DMS79 (cell line): ENCODE measurements around the gene MAFF.
"Not testable (repeated sequence)": the region's sequence is repeated elsewhere in the genome, so short reads cannot be mapped to it uniquely, and the experiment has no call there.

ENCODE experiments used
- DNase-seq: peaks from one replicate; lab custom pipeline; 2025; lab: John Stamatoyannopoulos, UW

MAFF gene

DNA sequence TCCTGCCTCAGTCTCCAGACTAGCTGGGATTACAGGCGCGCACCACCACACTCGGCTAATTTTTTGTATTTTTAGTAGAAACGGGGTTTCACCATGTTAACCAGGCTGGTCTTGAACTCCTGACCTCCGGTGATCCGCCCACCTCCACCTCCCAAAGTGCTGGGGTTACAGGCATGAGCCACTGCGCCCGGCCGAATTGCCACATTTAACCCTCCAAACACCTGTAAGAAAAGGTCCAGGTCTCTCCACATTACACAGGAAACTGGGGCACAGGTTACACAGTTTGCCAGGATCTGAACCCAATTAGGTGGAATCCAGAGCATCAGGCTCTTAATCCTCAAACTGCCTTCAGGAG, 24.2 kb upstream of the MAFF start:
- DNase-seq = not testable (repeated sequence)

GRCh38 chr22:38177926-38178604, 23.7 kb upstream of the MAFF start:
- DNase-seq = no peak

GRCh38 chr22:38178605-38178937, 23.2 kb upstream of the MAFF start:
- DNase-seq = not testable (repeated sequence)

GRCh38 chr22:38180841-38181452, 20.8 kb upstream of the MAFF start:
- no peak for DNase-seq

GRCh38 chr22:38181453-38182200, 20.2 kb upstream of the MAFF start, which contains the start of gene PLA2G6:
Gene PLA2G6 (minus strand): TSS chr22:38181830. CDS start chr22:38169426, 12,404 bp downstream.
- peak; percentile 82 for DNase-seq

DNA sequence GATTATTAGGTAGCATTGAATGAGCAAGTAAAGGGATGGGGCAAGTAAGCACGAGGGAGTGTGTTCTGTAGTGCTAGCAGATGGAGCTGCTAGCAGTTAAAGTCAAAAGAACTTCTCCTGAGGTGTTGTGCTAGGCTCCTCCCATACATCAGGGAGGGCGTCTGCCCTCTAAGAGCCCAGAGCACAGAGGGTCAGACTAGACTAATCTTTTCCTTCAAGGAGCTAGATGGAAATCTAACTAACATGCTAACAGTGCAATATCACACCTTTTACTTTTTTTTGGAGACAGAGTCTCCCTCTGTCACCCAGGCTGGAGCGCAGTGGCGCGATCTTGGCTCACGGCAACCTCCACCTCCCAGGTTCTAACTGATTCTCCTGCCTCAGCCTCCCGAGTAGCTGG, 17.0 kb upstream of the MAFF start:
- DNase-seq = no peak

DNA sequence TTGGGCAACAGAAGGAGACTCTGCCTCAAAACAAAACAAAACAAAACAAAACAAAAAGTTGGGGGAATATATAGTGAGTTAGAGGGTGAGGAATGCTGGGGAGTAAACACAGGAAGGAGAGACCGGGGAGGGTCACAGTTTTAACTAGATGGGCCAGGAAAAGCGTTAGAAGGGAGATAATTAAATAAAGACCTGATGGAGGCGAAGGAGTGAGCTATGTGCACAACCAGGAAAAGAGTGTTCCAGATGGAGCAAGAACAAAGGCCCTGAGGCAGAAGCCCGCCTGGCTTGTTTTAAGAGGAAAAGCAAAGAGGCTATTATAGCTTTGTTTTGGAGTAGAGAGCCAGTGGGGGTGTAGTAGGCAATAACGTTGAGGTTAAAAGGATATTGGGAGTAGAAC, 15.4 kb upstream of the MAFF start:
- no peak for DNase-seq

GRCh38 chr22:38187413-38188212, 14.2 kb upstream of the MAFF start:
- no peak for DNase-seq

DNA sequence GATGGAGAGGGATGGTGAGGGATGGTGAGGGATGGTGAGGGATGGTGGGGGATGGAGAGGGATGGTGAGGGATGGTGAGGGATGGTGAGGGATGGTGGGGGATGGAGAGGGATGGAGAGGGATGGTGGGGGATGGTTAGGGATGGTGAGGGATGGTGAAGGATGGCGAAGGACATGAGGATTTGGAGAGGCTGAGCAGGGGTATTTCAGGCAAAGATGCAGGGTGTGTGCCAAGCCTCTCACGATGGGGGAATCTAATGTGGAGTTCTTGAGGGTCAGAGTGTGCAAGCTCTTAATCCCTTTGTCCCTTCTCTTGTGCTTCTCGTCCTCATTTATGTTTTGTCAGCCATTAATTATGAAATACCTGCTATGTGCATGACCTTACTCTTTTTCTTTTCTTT, 12.7 kb upstream of the MAFF start:
- DNase-seq = no peak

DNA sequence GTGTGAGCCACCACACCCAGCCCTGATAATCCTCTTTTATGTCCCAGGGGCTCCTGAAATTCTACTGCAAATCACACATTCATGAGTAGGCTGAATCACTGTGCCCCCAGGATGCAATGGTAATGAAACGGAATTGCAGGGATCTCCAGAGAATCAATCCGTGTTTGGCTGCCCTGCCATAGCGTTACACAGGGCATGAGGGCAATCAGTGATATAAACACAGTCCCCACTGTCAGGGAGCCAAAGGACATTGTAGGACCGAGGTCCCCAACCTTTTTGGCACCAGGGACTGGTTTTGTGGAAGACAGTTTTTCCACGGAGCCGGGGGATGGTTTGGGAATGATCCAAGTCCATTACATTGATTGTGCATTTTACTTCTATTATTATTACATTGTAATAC, 11.2 kb upstream of the MAFF start:
- no peak for DNase-seq

DNA sequence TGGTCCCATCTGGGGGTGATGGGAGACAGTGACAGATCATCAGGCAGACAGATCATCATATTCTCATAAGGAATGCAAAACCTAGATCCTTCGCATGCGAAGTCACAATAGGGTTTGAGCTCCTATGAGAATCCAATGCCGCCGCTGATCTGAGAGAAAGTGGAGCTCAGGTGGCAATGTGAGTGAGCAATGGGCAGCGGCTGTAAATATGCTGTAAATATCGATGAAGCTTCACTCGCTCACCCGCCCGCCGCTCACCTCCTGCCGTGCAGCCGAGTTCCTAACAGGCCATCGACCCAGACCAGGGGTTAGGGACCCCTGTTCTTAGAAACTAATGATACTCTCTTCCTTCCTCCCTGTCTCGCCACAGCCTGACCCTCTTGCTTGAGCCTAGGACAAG, 10.7 kb upstream of the MAFF start:
- DNase-seq = no peak

DNA sequence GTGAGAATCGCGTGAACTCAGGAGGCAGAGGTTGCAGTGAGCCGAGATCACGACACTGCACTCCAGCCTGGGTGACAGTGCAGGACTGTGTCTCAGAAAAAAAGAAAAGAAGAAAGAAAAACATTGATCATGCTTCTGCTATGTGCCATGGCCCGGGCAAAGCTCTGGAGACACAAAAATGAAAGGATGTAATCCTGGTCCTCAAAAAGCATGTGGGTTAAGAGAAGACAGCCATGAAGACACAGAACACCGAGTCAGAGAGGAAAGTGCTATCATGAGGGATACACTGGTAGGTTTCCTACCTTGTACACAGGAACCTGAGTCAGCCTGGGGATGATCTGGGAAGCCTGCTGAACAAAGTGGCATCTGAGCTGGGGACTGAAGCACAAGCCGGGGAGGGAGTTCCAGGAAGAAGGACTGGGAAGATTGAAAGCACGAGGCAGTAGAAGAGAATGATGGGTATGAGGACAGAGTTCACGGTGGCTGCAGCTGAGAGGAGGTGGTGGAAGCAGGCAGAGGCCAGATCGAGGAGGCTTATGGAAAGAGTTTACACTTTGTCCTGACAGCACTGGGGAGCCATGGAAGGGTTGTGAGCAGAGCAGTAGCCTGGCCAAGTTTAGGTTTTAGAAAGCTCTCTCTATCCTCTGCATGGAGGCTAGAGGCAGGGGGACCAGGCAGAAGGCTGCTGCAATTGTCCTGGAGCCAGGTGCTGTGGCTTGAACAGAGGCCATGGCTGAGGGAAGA, 9.9 kb upstream of the MAFF start:
- no peak for DNase-seq

DNA sequence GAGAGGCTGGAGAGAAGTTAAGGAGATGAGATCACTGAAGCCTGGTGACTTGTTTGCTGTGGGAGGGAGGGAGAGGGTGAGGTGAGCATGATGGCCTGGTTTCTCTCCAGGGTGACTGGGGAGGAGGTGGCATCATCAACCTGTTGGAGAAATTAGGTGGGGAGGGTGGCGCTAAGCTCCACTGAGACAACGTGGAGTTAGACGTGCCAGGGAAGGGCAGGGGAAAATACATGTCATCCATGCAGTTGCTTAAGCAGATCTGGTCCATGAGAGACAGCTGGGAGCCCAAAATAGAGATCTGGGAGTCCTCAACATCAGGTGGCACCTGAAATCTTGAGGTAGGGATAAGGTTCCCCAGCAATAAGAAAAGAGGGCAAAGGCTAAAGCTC, 9.3 kb upstream of the MAFF start:
- DNase-seq = no peak

- DNase-seq = no peak
Measured at GRCh38 chr22:38193580-38193979, 8.2 kb upstream of the MAFF start.

DNA sequence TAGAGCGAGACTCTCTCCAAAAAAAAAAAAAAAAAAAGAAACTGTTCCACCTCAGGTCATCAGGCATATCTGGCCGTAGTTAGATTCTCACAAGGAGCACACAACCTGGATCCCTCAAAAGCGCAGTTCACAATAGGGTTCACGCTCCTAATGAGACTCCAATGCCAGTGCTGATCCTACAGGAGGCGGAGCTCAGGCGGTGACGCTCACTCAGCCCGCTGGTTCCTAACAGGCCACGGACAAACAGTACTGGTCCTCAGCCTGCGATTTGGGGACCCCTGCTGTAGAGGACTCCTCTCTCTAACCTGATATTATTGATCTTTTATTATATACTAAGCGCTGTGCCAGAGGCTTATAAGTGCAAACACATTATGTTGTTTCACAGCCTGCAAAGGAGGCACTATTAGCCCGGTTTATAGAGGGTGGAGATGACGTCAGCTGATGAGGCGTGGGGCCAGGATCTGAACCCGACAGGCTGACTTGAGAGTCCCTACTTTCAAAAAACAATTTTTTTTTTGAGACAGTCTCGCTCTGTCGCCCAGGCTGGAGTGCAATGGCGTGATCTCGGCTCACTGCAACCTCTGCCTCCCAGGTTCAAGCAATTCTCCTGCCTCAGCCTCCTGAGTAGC, 4.9 kb upstream of the MAFF start:
- peak; percentile 17 for DNase-seq

DNA sequence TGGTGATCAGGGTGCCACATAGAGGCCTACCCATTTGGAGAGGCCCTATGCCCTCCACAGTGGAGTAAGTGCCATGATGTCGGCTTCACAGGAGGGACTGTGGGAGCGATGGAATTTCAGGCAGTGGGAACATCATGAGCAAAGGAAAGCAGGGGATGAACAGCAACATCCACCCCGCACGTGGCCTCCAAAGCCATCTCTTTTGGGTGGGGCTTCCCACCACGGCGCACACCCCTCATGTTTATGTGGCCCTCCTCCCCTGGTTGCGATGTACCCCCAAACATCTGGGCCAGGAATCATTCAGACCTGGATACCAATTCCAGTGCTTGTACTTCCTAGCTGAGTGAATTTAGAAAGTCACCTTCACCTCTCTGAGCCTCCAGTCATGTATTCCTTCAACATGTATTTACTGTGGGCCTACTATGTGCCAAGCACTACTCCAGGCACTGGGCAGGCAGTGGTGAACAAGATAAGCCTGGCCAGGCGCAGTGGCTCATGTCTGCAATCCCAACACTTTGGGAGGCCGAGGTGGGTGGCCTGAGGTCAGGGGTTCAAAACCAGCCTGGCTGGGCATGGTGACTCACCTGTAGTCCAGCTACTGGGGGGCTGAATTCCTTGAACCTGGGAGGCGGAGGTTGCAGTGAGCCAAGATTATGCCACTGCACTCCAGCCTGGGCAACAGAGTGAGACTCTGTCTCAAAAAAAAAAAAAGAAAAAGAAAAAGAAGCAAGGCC, 1.8 kb upstream of the MAFF start:
- DNase-seq = no peak

- no peak for DNase-seq
Measured at GRCh38 chr22:38201371-38201710, 453 bp upstream of the MAFF start.

- no peak for DNase-seq
Measured at GRCh38 chr22:38202437-38203089, 769 bp downstream of the MAFF start.

- DNase-seq = no peak
Measured at GRCh38 chr22:38203090-38203810, 1.5 kb downstream of the MAFF start.
